Neural progenitor cell (in vitro differentiated cells): ENCODE results near the gene IRAK3.

Experiments
- EZH2 ChIP-seq: fragments of 200-600 bp; sonication (generic); IDR thresholded peaks from 2 replicates; pipeline ENCODE4 v1.6.1; 2017; ENCODE audit warnings: antibody characterized with exemption, mild to moderate bottlenecking, moderate library complexity
- TF ChIP-seq, protein P1 (sequence below): fragments of 200-600 bp; sonication (generic); IDR thresholded peaks from 2 replicates; pipeline ENCODE4 v1.5.1; 2017; ENCODE audit warnings: antibody characterized with exemption, mild to moderate bottlenecking

DNA sequence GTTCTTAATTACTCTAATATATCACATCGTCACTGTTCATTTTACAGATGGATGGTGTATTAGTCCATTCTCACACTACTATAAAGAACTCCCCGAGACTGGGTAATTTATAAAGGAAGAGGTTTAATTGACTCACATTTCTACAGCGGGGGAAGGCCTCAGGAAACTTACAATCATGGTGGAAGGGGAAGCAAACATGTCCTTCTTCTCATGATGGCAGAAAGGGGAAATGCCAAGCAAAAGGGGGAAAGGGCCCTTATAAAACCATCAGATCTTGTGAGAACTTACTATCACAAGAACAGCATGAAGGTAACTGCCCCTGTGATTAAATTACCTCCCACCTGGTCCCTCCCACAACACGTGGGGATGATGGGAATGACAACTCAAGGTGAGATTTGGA lies 25.7 kb upstream of the IRAK3 start:
- TF ChIP-seq, protein P1, sequence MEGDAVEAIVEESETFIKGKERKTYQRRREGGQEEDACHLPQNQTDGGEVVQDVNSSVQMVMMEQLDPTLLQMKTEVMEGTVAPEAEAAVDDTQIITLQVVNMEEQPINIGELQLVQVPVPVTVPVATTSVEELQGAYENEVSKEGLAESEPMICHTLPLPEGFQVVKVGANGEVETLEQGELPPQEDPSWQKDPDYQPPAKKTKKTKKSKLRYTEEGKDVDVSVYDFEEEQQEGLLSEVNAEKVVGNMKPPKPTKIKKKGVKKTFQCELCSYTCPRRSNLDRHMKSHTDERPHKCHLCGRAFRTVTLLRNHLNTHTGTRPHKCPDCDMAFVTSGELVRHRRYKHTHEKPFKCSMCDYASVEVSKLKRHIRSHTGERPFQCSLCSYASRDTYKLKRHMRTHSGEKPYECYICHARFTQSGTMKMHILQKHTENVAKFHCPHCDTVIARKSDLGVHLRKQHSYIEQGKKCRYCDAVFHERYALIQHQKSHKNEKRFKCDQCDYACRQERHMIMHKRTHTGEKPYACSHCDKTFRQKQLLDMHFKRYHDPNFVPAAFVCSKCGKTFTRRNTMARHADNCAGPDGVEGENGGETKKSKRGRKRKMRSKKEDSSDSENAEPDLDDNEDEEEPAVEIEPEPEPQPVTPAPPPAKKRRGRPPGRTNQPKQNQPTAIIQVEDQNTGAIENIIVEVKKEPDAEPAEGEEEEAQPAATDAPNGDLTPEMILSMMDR, result no peak
- no peak for TF ChIP-seq EZH2
